Stimulated activated CD4-positive, alpha-beta T cell treated with anti-CD3 and anti-CD28 coated beads, Interleukin-12 subunit alpha, Interleukin-12 subunit beta, amount 100 ng/mL, for 24 hours (primary cell): ENCODE results near the gene ESAM.
"Not testable (repeated sequence)": the region's sequence is repeated elsewhere in the genome, so short reads cannot be mapped to it uniquely, and the experiment has no call there.

Experiments used
- DNase-seq, 2 experiments: peaks; one replicate each; pipeline ENCODE4 v3.0.0-alpha.2; 2020; ENCODE audit warnings: low read depth in 2 of 2

ESAM gene

GRCh38 chr11:124770959-124771358 lies 8.9 kb upstream of the ESAM start:
- DNase-seq, result not testable (repeated sequence)

DNA sequence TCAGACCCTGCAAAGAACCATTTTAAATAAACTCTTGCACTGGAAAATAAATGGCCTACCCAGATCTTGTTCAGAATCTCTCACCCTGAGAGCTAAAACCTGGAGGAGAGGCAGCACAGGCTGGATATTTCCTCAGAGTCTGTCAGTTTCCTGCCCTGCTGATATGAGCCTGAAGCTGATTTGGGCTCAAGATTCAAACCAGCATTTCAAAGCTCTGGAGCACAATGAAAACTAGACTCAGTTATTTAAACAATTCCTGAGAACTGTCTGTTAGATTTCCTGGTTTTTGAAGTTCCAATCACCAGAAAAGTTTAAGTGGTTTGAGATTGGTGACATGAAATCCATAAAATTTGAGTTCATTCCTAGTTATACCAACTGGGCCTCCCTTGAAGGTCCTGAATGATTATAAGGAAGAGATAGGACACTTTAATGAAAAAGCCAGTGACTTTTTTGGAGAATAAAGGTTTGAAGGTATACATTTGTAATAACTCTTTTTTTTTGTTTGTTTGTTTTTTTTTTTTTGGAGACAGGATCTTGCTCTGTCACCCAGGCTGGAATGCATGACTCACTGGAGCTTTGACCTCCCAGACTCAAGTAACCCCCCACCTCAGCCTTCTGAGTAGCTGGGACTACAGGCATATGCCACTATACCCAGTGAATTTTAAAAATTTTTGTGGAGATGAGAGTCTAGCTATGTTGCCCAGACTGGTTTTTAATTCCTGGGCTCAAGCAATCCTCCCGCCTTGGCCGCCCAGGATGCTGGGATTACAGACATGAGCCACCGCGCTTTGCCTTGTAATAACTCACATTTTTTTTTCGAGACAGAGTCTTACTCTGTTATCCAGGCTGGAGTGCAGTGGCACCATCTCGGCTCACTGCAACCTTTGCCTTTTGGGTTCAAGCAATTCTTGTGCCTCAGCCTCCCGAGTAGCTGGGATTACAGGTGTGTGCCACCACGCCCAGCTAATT lies 8.0 kb upstream of the ESAM start:
- no peak for DNase-seq

DNA sequence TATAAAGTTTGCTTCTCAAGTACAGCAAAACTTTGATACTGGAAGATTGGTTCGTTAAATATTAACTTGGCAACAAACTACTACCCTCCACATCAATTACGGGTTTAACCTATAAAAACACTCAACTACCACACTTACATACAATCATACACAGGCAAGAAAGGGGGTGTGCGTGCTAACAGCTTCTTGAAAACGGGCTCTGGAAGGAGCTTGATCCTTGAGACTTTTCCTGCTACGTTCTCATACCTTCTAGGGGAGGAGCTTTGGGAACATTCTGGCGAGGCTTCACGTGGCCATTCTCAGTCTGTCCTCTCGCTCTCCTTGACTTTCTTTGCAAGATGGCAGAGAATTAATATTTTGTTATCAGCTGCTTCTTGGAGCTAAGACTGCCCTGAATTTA lies 6.8 kb upstream of the ESAM start:
- DNase-seq, result no peak

DNA sequence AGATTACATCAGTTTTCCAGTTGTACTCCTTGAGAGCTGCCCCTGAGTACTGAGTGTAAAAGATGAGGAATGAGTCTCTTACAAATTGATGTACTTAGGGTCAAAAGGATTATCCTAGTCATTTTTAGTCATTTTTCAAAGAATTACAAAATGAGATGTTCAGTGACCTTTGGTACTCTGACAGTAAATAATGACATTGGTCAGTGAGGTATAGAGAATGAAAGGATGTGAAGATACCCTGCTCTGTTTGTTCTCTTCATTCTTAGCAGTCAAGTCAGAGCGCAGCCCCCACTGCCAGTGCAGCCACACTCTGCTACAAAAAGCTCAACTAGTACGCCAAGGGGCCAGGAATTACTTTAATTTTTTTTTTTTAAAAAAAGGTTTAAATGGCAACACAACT lies 4.1 kb upstream of the ESAM start:
- DNase-seq, result no peak

GRCh38 chr11:124763156-124763947 lies 1.3 kb upstream of the ESAM start:
- DNase-seq, result peak in 1 of 2 experiments; percentile 83

- no peak for DNase-seq
These were observed 600 bp upstream of the ESAM start for GRCh38 chr11:124762624-124763155.

- no peak for DNase-seq
These were observed 587 bp downstream of the ESAM start for GRCh38 chr11:124761301-124762104.

- DNase-seq, result no peak
These were observed 1.3 kb downstream of the ESAM start for GRCh38 chr11:124760806-124761205.

GRCh38 chr11:124760205-124760652 lies 1.9 kb downstream of the ESAM start:
- no peak for DNase-seq

DNA sequence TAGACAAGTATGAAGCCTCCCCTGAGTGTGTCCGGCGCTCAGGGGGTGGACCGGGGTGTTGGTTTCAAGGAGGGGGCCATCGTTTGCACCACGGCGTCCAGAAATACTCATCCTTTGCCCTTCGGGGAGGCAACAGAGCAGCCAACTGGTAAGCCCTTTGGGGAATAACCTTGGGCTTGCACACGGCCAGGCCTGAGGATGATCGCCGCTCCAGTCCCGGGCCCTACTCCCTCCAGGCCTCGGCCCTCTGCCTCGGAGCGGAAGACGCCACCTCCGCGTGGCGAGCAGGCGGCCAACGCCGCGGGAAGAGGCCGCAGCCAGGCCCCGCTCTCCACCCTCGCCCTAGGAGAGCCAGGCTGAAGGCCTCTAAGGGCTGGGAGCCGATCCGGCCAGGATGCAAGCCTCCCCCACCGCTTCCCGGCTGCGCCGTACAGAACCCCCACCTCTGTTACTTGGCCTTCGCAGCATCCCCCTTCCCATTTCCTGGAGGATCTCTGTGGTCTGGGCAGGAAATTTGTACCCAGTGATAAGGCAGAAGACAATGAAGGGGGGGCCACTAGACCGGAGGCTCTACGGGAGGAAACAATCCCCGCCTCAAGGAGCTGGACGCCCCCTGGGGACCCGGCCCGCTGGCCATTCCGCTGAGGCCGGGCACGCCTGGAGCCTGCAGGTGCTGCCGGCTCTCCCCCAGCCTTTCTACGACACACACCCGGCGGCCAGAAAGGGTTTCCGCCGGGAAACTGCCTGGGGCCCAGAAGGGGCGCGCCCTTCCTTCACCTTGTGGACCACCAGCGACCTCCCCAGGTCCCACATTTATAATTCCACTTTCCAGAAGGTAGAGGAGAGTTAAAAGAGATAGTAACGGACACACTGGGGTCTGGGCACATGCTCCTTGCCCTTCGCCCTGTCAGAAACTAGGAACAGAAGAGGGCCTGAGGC lies 2.6 kb downstream of the ESAM start:
- DNase-seq, result no peak

DNA sequence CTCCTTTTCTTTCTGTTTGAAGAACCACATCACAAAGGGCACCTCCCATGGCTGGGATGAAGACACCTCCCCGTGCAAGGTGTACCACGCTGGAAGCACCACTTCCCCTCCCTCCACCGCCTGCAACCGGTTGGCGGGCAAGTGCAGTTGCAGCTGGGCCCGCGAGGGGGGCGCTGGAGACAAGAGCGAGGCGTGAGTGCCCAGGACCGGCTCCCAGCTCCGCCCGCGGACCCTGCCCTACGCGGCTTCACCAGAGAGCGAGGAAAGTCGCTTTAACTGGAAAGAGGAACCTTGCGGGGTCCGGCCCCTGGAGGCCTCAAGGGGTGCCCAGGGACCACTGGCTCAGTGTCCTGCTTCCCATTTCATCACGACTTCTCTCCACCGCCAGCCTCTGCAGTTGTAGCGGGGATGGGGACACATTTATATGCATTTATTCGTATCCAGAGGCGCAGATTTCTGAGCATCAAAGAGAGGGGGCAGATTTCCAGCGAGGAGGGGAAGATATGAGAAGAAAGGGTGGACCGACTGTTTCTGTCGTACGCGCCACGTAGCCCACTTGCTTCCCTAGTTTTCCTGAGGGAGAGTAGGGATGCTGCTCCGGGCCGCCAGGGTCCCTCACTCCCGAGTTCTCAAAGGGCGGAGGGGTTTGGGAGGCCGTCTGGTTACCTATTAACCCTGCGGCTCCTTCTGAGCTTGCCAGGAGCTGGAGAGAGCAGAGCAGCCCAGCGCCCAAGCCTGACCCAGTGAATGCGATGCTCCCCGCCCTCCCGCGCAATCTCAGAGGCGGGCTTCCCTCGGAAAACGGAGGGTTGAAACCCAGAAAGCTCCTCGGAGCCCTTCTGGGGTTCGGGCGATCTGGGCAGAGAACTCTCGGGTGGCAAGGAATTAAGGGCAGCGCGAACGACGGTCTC lies 3.5 kb downstream of the ESAM start:
- peak in 1 of 2 experiments; percentile 62 for DNase-seq

DNA sequence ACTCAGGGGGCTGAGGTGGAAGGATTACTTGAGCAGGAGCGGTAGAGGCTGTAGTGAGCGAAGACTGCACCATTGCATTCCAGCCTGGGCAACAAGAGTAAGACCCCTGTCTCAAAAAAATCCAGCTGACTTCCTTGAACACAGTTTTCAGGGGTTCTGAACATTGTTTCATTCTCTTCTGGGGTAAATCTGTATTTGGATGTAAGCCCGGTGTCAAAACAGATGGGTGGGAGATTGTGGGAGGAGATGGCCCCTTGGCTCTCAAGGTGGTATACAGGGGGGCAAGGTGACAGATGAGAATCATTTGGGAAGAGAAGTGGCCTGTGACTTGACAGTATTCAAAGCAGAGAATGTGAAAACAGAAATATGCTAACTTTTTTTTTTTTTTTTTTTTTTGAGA lies 4.8 kb downstream of the ESAM start:
- no peak for DNase-seq

GRCh38 chr11:124756753-124757227 lies 5.3 kb downstream of the ESAM start:
- DNase-seq, result no peak

DNA sequence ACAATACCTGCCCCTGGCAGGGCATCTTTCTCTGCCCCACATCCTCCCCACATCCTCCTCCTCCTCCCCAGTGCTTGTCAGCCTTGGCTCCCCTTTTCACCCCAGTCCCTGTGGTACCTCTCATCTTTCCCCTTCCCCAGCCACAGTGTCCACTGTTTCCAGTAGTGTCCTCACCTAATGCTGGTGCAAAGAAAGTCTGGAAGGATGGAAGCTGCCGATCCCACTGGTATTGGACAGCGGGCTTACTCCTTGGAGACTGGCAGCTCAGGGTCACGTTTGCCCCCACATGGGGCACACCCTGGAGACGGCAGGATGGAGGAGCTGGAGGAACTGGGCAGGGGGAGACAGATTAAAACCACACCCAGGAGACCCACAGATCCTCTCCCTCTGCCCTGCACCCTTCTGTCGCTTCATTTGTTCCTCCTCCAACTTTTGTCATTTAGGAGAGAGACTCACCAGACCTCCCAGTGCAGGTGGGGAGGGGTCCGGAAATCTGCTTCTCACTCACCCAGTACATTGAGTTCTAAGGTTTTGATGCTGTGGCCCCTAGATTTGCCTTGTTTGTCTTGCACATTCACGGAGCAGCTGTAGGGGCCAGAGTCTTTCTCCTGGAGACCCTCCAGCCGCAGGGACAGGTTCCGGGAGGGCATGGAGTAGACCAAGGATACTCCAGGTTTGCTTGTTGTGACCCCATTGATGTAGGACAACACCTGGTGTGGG lies 5.9 kb downstream of the ESAM start:
- DNase-seq, result no peak

DNA sequence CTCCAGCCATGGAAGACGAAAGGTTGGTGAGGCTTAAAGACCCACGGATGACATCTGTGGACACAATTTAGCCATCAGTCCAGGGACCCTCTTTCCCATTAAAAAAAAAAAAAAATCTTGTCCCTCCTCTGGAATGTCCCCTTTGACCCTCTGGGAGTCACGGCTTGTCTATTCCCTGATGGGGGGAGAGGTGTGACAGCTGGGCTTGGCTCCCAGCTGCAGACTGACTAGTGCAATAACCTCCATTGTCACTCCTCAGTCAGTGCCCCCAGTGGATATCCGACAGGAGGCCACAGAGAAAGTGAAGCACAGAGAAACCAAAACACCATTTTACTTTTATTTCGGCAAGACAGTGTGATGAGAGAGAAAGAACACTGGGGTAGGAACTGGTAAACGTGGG lies 7.4 kb downstream of the ESAM start:
- DNase-seq, result no peak

DNA sequence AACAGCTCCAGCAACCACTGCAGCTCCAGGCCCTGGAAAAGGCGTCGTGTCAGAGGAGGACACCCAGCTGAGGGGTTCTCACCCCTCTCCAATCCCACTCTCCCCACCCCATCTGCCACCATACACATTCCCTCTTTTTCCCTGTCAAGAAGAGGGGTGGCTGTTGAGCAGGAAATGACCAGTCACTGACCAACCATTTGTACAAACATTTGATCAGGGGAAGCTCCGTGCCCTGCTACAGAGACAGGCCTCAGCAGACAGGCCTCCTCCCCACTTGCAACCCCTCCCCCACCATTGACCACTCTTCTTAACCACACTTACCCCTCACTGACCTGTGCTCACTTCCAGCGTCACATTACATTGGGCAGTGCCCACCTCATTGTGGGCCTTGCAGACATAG lies 7.8 kb downstream of the ESAM start:
- no peak for DNase-seq

DNA sequence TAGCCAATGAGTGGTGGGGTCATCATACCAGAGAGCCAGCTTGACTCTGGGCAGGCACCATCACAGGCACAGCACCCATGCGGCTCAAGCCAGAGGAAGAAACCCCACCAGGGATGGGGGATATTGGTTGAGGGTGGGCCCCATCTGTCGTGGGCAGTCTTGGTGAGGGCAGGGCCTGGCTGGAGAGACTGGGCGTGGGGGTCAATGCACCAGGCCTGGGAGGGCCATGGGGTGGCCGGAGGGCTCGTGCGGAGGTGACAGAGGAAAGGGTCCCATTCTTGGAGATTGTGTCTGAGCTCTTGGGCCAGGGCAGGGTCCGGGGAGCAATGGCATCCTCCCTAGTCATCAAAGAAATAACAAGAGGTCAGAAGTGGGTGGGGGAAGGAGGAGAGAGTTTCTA lies 8.5 kb downstream of the ESAM start:
- no peak for DNase-seq

GRCh38 chr11:124753205-124753604 lies 8.9 kb downstream of the ESAM start:
- no peak for DNase-seq
